ENCODE measurements around the gene ECE1. TPM values are rescaled to one million over a fixed set of nuclear protein-coding genes. Genes with fewer than 3 reads are reported as not detected.

ECE1 gene
- total RNA-seq, 2 donors from 2014 or later: 79.1 to 83.3 TPM

GRCh38 chr1:21305900-21306189 lies 15.6 kb upstream of the ECE1 start:
- no peak for DNase-seq
- H3K27me3 ChIP-seq: no peaks in the 10 kb centered on the region
- WGBS, 2 donors: 94 to 95% methylated on average over 1 of the region's 1 CpG
- no peak for ATAC-seq
- H3K27ac ChIP-seq: no peak overlapping the region
- no peak for TF ChIP-seq CTCF (IDR thresholded peaks at IDR 0.05)
- no peak for TF ChIP-seq POLR2A (IDR thresholded peaks at IDR 0.05)
- no peak overlapping the region for H3K4me3 ChIP-seq
- intact Hi-C loops (cut with DNase I): no loop called here
- H3K4me1 ChIP-seq: peaks cover 64% of the 10 kb centered on the region
- no peaks in the 10 kb centered on the region for H3K9me3 ChIP-seq
- no peaks in the 10 kb centered on the region for H3K36me3 ChIP-seq (replicated peaks in 1 of 2; ENCODE audit: insufficient read depth in 1 of 2, low read depth in 2 of 2)

- H3K9me3 ChIP-seq: no peaks in the 10 kb centered on the region
- ATAC-seq (no peak), DNase-seq (no peak)
- WGBS, 2 donors: 77 to 80% methylated on average over 16 of the region's 16 CpGs
- no peaks in the 10 kb centered on the region for H3K27me3 ChIP-seq
- no peaks in the 10 kb centered on the region for H3K36me3 ChIP-seq (replicated peaks in 1 of 2; ENCODE audit: insufficient read depth in 1 of 2, low read depth in 2 of 2)
- peaks cover 60% of the 10 kb centered on the region for H3K4me1 ChIP-seq
- H3K4me3 ChIP-seq: no peak overlapping the region
- TF ChIP-seq POLR2A (IDR thresholded peaks at IDR 0.05): no peak
- TF ChIP-seq CTCF (IDR thresholded peaks at IDR 0.05): no peak
- H3K27ac ChIP-seq: peak overlapping the region in 1 of 4 donors; percentile 3
- intact Hi-C loops (cut with DNase I): no loop called here
Observed at GRCh38 chr1:21305155-21305899, 15.1 kb upstream of the ECE1 start.

GRCh38 chr1:21304488-21304887 lies 14.2 kb upstream of the ECE1 start:
- Histone ChIP-seq H3K27me3 (no peaks in the 10 kb centered on the region), H3K4me1 (peaks cover 58% of the 10 kb centered on the region), H3K27ac (peak overlapping the region in 1 of 4 donors; percentile 3), H3K9me3 (no peaks in the 10 kb centered on the region), H3K36me3 (replicated peaks in 1 of 2; ENCODE audit: insufficient read depth in 1 of 2, low read depth in 2 of 2) (no peaks in the 10 kb centered on the region), H3K4me3 (no peak overlapping the region)
- WGBS, 2 donors: 70 to 74% methylated on average over 2 of the region's 2 CpGs
- intact Hi-C loops (cut with DNase I): no loop called here
- no peak for TF ChIP-seq CTCF (IDR thresholded peaks at IDR 0.05)
- TF ChIP-seq POLR2A (IDR thresholded peaks at IDR 0.05): no peak
- no peak for DNase-seq
- ATAC-seq: no peak

GRCh38 chr1:21302747-21303715 lies 12.8 kb upstream of the ECE1 start:
- Histone ChIP-seq H3K27ac (peak overlapping the region in 2 of 4 donors; percentile 0 to 12), H3K4me1 (peaks cover 48% of the 10 kb centered on the region), H3K4me3 (no peak overlapping the region), H3K36me3 (replicated peaks in 1 of 2; ENCODE audit: insufficient read depth in 1 of 2, low read depth in 2 of 2) (no peaks in the 10 kb centered on the region), H3K9me3 (no peaks in the 10 kb centered on the region), H3K27me3 (no peaks in the 10 kb centered on the region)
- DNase-seq: no peak
- no peak for ATAC-seq
- intact Hi-C loops (cut with DNase I): no loop called here
- WGBS, 2 donors: 27 to 55% methylated on average over 4 to 11 of the region's 11 CpGs
- peak in 4 of 7 experiments; percentile 14 to 34 (median 32) for TF ChIP-seq CTCF (IDR thresholded peaks at IDR 0.05)
- TF ChIP-seq POLR2A (IDR thresholded peaks at IDR 0.05): no peak
